Hematopoietic multipotent progenitor cell (in vitro differentiated cells): ENCODE data around the gene CLRN2. TPM values are rescaled to one million over a fixed set of nuclear protein-coding genes. Genes with fewer than 3 reads are reported as not detected.
A peak's percentile ranks its signal among the peaks of the same experiment; 100 is the strongest.
"Not testable (repeated sequence)": the region's sequence is repeated elsewhere in the genome, so short reads cannot be mapped to it uniquely, and the experiment has no call there.

Experiments
- DNase-seq, 3 donors: peaks; one replicate each; pipeline ENCODE4 v3.0.0-alpha.2; 2011 to 2015; ENCODE audit warnings: low read depth in 2 of 3, low spot score in 2 of 3
- total RNA-seq: library from RNA; depleted of rRNA; stranded (reverse); fragments of >200 nt; gene quantifications from one replicate; pipeline ENCODE4 v1.2.3, GENCODE V29; 2012

Gene CLRN2
- total RNA-seq, 1 donor: not detected

- no peak for DNase-seq
Observed at GRCh38 chr4:17502756-17503155, 12.2 kb upstream of the CLRN2 start.

- DNase-seq: no peak
Observed at GRCh38 chr4:17504081-17504480, 10.9 kb upstream of the CLRN2 start.

DNA sequence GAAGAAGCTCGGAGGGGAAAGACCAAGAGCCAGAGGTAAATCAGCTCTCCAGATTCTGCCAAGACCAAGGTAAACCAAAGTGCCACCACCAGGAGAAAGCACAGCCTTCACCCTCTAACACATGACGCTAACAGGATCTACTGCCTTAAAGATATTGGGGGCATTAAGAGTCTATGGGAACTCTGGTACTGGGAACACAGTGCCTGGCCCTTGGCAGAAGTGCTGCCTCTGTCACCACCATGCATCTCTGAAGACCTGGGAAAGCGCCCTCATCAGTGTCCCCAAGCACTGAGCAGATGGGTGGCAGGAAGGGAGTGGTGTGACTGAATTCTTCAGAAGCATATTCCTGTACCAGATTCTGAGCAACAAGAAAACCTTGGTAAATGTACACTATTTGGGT, 4.4 kb upstream of the CLRN2 start:
- no peak for DNase-seq

GRCh38 chr4:17511051-17511450, 3.9 kb upstream of the CLRN2 start:
- no peak for DNase-seq

- DNase-seq: peak in 1 of 3 donors; percentile 60
Observed at GRCh38 chr4:17511509-17511949, 3.4 kb upstream of the CLRN2 start.

DNA sequence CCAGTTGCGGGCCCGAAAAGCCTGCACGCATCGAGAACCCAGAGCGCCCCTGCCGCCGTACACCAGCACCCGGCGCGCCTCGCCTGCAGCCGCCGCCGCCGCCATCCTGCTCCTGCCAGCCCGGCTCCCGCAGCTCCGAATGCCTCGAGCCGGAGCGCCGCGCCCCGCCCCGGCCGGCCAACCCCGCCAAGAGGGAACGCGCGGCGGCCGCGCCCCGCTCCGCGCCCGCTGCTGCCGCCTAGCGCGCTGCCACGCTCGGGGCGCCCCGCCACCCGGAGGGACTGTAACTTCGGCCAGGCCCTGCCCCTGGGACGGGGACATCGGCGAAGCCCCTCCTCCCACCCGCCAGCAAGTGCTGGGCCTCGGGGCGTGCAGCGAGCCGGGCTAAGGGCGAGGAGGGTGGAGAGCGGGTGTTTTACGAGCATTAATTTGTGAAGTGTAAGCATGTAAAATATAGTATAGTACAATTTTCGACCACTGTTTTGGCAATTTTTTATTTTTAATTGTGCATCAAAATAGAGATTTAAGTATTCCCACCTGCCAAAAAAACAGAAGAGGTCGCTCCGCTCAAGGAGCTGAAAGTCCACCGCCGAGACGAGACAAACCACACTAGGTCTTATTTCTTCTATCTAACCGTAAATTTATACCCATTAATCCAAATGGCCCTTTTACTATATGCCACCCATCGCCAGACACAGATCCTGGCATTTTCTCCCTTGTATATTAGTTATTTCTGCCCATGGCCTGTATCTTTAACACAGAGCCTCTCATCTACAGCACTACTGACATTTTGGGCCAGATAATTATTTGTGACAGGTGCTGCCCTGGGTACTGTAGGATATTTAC, 2.8 kb upstream of the CLRN2 start, which contains the start of gene QDPR:
Gene QDPR, minus strand, starts transcription at position 141 of the 846 bp plus-strand sequence. Its CDS starts 36 bp downstream, at position 105.
- peak; percentile 47 to 87 (median 83) for DNase-seq

DNA sequence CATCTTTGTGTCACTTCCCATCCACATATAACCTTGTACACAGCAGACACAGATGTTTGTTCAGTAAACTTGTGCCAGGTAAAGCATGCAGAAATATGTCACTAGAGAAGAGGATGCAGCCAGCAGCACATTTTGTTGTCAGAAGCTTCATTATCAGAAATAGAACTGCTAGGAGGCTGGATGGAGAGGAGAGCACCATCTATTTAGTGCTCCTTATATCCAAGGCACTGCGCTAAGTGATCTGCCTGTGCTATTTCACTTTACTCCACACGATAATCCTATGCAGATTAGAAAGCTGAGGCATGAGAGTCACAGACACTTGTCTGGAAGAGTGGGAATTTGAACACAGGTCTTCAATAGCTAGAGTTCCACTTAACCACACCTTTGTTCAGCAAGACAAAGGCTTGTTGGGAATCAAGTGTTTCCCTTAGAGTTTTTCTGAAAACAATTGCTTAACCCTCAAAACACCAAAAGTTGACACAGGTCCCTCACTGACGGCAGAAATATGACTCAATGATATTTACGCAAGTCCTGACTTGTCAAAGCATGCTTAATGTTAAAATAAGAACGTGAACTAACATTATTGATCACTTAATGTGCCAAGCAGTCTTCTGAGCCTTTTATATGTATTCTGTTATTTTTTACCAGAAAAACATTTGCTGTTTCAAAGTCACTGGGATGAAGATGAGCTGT, 1.8 kb upstream of the CLRN2 start:
- no peak for DNase-seq

GRCh38 chr4:17515445-17516407, 761 bp downstream of the CLRN2 start:
- no peak for DNase-seq

GRCh38 chr4:17516980-17517379, 2.0 kb downstream of the CLRN2 start:
- no peak for DNase-seq

GRCh38 chr4:17517664-17518063, 2.7 kb downstream of the CLRN2 start:
- no peak for DNase-seq

DNA sequence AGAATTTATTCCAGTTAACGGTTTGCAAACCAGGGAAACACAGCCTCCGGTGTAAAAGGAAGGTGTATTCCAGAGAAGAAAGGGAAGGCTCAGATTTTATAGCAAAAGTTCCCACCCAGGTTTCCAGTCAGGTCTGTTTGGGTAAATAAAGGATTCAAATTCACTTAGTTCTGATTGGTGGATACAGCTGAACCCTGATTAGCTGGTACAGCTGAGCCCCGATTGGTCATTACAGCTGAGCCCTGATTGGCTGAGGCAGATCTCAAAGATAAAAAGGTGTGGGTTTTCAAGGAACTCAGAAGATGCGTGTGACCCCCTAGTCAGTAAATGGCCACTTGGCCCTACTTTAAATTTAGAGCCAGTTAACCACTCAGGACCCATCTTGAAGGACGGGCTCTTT, 6.6 kb downstream of the CLRN2 start:
- DNase-seq: no peak

GRCh38 chr4:17523662-17524061, 8.7 kb downstream of the CLRN2 start:
- no peak for DNase-seq

DNA sequence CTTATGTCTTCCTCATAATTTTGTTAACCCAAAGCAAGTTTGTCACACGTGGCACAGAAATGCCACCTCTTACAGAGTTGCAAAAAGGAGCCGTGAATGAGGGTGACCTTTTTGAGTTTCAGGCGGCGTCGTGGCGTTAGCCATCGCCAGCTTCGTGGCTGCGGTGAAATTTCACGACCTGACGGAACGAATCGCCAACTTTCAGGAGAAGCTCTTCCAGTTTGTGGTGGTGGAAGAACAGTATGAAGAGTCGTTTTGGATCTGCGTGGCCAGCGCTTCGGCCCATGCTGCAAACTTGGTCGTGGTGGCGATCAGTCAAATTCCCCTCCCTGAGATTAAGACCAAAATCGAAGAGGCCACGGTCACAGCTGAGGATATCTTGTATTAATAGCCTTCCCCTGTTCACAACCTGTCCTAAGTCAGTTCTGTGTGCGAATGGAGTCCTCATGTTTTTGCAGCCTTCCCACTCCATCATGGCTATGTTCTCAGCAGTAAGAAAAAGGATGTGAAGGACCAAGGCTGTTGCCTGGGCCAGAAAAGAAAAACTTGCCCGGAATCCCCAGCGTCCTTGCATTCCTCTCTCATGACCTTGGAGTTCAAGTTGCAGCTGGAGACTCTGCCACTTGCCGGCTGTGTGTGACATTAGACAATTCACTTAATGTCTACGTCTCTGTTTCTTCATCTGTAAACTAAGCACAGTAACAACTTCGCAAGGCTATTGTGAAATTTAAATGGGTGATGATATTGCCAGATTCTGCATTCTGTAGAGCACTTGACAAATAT, 11.9 kb downstream of the CLRN2 start:
- DNase-seq: no peak

DNA sequence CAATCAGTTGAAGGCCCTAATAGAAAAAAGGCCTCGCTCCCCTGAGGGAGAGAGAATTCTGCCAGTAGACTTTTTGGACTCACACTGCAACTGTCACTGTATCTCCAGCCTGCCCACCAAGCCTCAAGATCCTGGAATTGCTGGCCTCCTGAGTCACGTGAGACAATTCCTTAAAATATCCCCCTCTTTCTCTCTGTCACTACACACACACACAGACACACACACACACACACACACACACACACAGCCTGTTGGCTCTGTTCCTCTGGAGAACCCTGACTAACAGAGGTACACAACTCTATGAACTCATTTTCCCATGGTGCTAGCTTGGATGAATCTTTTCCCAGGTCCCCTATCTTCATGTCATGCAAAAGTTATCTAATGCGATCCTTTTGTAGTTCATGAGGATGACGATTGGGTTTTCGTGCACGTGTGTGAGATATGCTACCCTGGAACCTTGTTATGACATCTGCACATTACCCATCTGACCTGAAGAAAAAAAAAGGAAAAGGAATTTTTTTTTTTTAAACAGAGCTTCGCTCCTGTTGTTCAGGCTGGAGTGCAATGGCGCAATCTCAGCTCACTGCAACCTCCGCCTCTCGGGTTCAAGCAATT, 13.7 kb downstream of the CLRN2 start:
- DNase-seq: no peak

GRCh38 chr4:17531538-17532285, 16.7 kb downstream of the CLRN2 start:
- DNase-seq: no peak

GRCh38 chr4:17534705-17535104, 19.7 kb downstream of the CLRN2 start:
- DNase-seq: no peak

- DNase-seq: no peak
Observed at GRCh38 chr4:17535242-17535641, 20.3 kb downstream of the CLRN2 start.

DNA sequence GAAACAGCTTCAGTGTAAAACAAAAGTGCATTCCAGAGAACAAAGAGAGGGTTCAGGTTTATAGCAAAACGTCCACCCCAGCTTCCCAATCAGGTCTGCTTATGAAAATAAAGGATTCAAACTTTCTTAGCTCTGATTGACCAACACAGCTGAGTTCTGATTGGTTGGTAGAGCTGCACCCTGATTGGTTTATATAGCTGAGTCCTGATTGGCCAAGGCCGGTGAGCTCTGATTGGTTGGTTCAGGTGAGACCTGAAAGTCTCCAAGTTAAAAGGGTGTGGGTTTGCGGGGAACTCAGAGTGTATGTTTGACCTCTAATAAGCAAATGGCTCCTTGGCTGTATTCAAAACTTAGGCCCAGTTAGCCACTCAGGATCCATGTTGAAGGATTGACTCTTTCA, 20.9 kb downstream of the CLRN2 start:
- no peak for DNase-seq

DNA sequence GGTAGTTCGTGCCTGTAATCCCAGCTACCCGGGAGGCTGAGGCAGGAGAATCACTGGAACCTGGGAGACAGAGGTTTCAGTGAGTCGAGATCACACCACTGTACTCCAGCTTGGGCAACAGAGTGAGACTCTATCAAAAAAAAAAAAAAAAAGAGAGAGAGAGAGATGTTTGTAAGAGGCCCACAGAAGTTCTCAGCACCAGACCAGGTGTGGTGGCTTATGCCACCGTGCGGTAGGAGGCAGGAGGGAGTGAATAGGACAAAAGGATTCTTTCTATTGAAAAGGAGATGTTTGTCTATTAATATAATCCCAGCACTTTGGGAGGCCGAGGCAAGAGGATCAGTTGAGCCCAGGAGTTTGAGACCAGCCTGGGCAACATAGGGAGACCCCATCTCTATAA, 22.1 kb downstream of the CLRN2 start:
- not testable (repeated sequence) for DNase-seq
